ENCODE data around the gene SUMO1.

SUMO1 gene

GRCh38 chr2:202194418-202194817, 44.0 kb downstream of the SUMO1 start:
- no peak for DNase-seq

DNA sequence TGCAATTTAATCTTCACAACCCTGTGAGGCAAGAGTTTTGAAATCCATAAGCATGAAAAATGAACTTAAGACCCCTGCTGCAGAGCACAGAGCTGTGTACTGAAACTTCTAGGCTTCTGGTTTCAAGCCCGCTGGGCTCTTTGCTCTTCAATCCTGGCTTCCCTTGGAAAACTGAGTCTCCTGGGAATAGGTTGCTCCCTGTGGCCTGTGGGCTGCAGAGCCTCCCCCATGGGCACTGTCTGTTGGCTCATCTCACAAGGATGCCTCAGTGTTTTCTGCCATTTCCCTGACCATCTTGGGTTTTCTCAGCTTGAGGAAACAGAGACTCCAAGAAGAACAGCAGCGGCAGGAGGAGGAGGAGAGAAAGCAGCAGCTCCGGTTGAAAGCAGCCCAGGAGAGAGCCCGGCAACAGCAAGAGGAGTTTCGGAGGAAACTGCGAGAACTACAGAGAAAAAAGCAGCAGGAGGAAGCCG, 44.5 kb downstream of the SUMO1 start:
- DNase-seq, result no peak

- no peak for DNase-seq
Observed at GRCh38 chr2:202193305-202193704, 45.1 kb downstream of the SUMO1 start.

GRCh38 chr2:202187570-202187969, 50.8 kb downstream of the SUMO1 start:
- no peak for DNase-seq

DNA sequence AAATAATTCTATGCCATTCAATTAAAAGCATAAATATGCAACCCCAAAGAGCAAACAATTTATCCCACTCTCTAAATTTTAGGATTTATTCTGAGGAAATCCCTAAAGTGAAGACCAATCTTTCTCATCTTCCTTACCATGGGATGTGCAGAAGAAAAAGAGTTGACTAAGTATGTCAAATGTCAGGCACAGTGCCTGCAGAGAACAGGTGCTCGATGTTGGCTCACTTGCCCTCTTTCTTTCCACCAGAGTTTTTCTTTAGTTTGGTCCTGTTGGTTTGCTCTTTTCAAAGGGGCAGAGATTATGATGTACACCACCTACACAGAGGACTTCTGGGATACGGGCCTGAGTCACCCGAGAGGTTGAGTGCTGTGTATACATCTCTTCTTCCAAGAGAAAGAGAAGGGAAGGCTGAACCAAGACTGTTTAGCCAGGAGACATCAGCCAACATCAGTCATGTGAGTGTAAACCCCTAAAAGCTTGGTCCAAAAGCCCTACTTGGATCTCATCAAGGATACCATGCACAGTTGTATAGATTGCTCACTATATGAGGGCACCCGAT, 51.7 kb downstream of the SUMO1 start:
- DNase-seq, result no peak

- DNase-seq, result no peak
Observed at GRCh38 chr2:202185156-202185555, 53.2 kb downstream of the SUMO1 start.

- DNase-seq, result no peak
Observed at GRCh38 chr2:202184557-202184956, 53.8 kb downstream of the SUMO1 start.

DNA sequence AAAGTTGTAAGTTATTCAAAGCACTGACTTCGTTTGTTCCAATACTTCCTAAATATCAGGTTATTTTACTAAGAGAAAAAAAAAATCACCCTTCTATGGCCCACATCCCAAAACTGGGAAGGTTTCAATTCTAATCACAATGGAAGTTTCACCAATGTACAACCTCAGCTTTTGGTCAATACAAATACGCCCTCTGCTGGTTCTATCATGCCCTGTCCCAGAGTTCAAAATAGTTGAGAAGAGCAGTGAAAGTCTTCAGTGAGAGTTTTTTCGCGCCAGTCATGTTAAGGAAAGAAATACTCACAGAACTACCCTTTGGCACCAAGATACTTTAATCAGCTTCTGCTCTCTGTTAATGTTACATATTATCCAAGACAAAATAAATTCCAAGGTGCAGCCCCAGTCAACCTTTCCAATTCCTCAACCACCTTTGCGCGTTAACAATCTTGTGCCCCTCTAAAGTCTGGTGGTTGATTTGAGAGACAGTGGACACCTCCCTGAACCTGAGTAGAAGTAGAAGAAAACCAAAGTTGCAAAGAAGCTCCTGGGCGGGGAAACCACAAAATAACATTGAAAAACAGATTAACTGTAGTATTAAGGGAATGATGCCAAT, 59.9 kb downstream of the SUMO1 start:
- DNase-seq, result peak; percentile 46

DNA sequence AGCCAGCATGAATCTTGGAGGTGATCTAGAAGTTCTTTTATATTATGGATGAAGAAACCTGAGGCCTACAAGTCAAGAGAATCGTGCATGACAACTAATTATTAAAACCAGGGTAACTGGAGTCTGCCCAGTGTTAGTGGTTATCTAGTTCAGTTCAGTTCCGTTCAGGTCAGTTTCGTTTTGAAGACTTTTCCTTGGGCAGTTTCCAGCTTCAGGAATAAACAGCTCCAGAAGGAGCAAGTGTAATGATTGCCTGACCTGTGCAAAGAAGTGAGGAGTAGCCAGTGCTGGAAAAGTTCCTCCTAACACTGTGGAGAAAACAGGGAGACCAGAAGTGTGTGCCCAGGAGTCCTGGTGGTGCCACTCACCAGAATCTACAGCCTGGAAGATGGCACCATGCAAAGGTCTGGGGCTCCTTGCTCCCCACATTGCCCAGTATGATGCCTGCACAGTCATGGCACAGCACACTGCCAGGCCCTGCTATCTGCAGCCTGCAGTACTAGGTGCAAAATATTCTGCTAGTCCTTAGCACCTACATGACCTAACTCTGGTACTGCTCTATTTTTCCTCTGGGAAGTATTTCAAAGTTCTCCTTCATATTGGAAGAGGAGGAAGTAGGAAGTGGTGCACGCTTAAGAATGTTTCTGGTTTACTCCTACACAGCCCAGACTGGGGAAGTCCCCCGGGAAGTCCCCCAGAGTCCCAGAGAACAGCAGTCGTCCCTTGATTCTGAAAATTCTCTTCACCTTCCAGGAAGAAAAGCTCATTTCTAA, 65.8 kb downstream of the SUMO1 start:
- DNase-seq, result no peak

DNA sequence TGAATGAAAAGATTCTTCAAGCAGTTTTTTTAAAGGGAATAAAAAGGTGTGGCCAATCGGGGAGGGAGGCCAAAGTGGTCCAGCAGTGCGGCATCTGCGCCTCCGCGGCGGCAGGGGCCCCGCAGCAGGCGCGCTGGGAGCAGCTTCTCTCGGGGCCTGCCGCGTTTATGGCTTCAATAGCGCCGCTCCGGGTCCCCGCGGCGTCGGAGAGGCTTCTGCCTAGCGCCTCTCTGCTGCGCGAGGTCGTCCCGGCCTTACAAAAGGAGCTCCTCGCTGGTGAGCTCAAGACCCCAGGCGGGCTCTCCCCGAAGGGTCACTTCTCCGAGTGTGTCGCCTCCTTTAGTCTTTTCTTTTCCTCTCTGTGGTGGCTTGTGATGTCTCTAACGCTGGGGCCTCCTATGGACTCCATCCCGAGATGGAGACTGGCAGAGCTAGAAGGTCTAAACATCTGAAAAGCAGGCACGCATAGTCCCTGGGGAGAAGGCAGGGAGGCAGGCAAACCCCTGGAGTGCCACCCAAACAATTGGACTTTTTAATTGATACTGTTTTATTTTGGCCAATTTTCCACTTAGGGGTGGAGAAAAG, 67.1 kb downstream of the SUMO1 start:
- DNase-seq, result no peak

DNA sequence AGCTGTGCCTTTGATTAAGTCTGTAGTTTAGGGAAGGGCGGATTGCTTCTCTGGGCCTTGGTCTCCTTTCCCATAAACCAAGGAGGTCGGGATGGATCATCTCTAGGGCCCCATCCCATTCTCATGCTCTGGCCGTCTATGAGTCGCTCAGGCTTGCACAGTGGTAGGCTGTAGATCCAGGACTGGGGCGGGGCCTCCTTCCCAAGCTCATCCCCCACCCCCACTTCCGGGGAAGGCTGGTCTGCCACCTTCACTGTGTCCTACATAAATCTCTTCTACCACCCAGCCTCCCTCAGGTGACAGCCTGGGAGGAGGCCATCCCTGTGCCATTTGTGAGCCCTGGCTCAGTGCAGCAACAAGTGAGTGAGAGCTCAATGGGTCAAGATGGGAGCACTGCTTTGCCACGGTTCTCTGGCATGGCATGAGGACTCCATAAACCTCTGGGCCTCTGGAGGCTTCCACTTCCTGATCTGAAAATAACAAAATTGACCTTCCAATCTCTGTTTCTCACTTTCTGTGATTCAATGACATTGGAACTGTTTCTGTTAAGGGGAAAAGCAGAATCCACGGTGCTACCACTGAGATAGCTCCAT, 68.5 kb downstream of the SUMO1 start:
- DNase-seq, result no peak

DNA sequence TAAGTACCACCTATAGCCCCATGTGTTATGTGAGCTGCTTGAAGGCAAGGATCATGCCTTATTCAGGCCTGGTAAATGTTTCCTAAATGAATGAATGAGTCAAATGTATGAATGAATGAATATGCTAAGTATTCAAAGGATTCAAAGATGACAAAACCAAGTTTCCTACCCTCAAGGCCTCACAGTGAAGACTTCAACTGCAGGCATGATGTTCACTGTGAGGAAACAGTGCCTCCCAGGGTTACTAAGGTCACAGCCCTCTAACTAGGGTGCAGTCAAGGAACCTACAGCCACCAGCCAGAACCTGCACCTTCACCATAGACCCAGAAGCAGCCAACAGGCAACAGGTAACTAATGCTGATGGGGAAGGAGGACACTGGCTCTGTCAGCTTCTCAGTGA, 69.3 kb downstream of the SUMO1 start:
- DNase-seq, result no peak

DNA sequence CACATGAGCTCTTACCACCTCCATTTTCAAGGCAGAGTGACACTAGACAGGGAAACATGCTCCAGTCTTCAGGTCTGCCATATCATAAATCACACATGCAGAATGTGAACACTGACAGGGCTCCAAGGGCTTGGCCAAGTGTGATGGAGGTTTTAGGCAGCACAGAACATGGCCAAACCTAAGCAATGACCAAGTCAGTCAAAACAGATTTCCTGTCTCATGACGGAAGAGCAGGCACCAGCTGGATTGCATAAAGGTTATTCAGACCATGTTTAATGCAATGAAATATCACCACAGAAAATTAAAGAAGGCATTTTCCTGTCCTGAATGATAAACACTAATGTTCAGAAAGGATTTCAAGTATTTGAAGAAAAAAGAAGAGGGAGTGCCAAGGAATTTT, 72.5 kb downstream of the SUMO1 start:
- DNase-seq, result no peak

DNA sequence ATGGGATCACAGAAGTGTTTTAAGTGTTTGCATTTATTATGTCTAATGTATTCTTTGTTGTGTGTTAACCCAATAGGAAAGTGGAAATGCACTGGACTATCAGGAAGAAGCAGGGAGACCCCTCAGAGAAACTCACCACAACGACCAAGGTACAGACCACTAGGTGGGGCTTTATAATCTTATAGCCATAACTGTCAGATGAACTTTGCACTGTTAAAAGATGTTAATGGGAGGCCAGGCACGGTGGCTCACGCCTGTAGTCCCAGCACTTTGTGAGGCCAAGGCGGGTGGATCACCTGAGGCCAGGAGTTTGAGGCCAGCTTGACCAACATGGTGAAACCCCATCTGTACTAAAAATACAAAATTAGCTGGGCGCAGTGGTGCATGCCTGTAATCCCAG, 73.2 kb downstream of the SUMO1 start:
- DNase-seq, result no peak

DNA sequence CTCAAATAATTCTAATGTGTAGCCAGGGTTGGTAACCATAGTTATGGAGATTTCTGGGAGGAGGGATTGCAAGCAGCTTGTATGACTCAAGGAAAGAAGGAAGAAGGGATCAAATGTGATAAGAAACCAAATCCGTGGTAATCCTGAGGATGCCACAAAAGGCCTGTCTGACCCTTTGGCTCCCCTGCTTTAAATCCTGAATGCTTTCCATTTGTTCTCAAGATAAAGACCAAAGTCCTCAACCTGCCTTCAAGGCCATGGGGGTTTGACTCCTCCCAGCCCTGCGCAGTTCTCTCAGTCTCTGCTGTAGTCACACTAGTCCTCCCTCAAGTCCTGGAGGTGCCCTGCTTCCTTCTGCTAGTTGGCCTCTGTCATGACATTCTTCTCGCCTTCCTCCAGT, 74.0 kb downstream of the SUMO1 start:
- DNase-seq, result peak; percentile 55

DNA sequence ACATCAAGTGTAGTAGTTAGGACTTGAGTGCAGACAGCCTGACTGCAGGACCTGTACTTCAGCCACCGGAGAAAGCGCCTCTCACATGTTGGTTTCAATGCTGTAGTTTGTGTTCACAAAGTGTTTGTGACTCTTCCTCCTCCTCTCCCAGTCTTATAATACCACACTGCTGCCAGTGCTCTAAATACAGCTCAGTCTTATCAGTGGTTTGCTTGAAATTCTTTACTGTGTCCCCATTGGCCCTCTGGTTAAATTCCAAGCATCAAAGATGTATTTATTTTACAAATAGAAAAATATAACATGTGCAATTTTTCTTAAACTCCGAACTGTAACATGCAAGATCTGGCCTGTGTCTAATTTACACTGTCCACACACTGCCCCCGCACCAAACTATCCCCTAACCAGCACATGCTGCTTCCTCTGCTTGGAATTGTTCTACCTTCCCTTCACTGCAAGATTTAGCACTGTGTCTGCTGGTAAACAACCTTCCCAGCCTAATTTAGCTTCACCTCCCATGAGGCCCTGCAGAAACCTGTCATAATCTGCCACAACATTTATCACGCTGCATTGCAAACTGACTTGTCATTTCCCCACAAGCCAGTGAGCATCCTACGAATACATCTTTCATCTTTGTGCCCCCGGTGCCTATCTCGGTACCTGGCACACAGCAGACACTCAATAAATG, 77.1 kb downstream of the SUMO1 start:
- DNase-seq, result no peak

DNA sequence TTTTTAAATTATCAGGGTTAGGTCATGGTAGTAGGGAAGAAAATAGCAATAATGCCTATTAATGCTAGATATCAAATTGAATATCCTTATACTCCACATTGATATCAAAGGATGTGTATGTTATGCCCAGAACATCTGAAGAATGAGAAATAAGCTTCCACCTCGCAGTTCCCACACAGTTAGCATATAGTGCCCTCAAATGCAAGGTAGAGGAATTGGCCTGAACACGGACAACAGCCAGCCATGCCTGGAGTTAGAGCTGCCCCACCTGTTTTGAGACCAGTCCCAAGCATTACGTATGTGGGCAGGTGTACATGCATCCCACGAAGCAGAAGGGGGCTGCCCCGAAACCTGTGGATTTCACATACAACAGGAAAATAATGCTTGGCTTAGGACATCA, 79.6 kb downstream of the SUMO1 start:
- DNase-seq, result no peak

- no peak for DNase-seq
Observed at GRCh38 chr2:202157211-202157990, 81.0 kb downstream of the SUMO1 start.

All from MV-4-11 (cell line).